ENCODE measurements around the gene ANKIB1.
"Not testable (repeated sequence)": the region's sequence is repeated elsewhere in the genome, so short reads cannot be mapped to it uniquely, and the experiment has no call there.

The ANKIB1 gene

GRCh38 chr7:92410162-92410561 lies 164.4 kb downstream of the ANKIB1 start:
- DNase-seq: not testable (repeated sequence)

- no peak for DNase-seq
Observed at GRCh38 chr7:92412745-92413144, 167.0 kb downstream of the ANKIB1 start.

DNA sequence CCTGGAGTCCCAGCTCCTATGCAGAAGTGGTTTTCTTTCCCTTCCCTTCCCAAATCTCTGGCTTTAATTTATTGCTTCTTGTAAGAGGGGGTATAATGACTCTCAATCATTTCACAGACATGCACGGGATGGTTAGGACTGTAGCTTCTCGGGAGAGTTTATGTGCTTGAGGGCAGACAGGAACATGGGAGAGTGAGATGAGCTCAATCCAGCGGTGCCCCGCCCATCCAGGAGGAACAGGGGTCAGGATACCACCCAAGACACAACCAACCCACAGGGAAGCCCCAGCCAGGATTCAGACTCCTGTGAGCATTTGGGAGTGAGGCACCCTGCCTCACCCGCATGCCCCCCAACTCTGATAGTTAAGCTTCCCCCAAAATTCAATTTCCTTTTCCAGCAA lies 167.8 kb downstream of the ANKIB1 start:
- DNase-seq: no peak

DNA sequence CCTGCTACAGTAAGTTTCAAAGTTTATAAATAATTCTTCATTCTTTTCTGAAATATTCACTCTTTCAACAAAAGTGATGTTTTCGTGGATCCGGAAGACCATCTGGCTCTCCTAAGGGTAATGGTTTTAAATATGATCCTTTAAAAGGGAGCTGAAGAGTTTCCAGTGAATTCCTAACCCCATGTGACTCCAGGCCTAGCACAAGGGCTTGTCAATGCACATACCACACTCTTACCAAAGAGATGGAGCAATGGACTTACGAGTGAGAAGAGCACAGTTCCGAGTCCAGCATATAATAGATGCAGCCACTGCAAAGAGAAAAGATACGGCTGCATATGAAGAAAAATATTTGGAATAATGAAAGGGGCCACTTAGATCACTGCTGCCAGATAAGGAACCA lies 169.5 kb downstream of the ANKIB1 start:
- DNase-seq: no peak

- DNase-seq: no peak
Observed at GRCh38 chr7:92417913-92418312, 172.1 kb downstream of the ANKIB1 start.

GRCh38 chr7:92421676-92422435 lies 176.1 kb downstream of the ANKIB1 start:
- DNase-seq: peak; percentile 36

DNA sequence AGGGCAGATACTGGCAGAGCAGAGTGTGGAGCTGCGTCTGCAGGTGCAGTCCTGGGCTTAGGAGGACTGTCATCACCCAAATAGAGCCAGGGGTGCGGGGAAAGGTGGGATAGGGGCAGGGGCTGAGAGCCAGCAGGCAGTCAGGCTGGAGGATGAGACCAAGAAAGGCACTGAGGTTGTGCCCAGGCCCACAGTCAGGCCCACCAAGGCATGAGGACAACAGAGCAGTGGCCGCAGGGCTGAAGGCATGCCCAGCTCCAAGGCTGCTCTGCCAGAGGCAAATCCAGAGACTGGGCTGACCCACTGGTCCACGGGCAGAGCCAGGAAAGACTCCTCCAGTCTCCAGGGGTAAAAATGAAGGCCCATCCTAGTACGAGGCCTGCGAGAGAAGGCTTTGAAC lies 177.2 kb downstream of the ANKIB1 start:
- DNase-seq: no peak

- no peak for DNase-seq
Observed at GRCh38 chr7:92423710-92424131, 177.9 kb downstream of the ANKIB1 start.

GRCh38 chr7:92425311-92425947 lies 179.7 kb downstream of the ANKIB1 start:
- no peak for DNase-seq

DNA sequence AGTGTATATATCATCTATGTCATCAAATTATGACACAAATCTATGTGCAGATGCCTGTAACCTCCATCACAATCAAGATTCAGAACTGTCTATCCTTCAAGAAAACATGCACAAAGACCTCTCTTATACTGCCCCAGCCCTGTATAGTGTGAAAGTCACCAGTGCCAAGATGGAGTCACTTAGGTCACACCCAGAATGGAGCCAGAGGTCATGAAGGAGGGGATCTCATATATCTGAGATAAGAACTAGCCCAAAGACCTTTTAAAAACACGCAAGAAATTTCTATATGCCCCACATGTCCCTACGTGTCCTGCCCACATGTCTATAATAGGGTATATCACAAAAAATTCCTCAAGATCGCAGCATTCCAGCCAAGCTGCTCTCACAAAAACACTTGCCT lies 181.4 kb downstream of the ANKIB1 start:
- no peak for DNase-seq

- no peak for DNase-seq
Observed at GRCh38 chr7:92432299-92432946, 186.6 kb downstream of the ANKIB1 start.

- DNase-seq: no peak
Observed at GRCh38 chr7:92433019-92433418, 187.2 kb downstream of the ANKIB1 start.

DNA sequence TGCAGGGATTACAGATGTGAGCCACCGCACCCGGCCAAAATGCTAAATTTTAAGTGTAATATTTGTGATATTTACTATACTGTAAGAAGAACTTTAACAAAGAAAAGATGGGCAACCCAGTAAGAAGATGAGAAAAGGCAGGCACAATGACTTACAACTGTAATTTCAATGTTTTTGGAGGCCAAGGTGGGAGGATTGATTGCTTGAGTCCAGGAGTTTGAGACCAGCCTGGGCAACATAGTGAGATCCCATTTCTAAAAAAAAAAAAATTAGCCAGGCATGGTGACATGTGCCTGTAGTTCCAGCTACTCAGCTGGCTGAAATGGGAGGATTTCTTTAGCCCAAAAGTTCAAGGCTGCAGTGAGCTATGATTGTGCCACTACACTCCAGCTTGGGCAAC lies 189.8 kb downstream of the ANKIB1 start:
- no peak for DNase-seq

DNA sequence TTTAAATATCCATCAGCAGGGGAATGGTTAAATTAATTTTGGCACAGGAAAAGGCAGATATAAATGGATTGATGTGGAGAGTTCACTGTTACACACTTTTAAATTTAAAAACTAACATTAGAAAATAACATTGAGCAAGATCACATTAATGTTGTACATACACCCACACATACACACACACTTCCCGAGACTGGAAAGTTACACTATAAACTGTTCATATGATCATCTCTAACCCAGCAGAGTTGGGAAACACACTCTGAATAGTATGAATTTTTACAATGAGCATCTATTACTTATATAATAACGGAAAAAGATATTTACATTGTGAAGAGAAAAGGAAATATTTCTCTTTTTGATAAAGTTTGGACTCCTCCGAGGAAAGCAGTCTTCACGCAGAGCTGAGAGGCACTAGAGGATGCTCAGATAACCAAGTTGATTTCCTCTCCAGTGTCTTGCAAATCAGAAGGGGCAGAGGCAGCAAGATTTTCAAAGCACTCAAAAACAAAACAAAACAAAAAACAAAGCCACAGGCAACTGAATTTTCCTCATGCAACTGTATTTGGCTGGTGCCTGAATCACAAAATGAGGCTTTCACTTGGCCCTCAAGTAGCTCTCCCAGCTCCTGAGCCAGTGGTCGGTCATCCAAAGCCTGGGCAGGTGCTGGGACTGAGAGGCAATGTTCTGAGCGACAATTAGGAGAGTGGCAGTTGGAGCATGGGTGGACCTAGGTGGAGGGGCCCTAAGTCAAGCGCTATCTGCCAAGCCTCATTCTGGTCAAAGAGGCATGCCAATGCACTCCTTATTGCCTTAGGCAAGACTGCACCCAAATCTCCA lies 191.1 kb downstream of the ANKIB1 start:
- DNase-seq: no peak

DNA sequence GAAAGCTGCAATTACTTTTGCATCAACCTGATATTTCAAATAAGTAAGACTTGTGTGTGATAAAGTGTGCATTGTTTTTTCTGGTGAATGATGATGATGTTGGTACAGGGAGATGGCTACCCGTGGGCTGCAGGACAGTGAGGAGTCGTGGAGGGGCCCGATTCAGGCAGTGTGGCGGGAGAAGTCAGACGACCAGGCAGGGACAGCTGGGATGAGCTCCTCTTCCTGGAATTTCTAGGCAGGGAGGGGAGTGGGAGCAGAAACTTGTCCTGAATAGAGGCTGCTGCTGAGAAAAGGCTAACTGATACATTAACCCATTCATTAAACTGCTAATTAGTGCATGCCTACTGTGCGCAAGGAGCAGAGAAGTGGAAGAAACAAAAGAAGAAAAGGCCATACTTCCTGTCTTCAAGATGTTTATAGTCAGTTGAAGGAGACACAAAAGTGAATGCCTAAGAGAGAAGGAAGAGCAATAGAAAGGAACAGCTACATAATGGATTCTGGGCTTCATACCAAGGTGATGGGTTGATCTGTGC lies 192.2 kb downstream of the ANKIB1 start:
- no peak for DNase-seq

- DNase-seq: not testable (repeated sequence)
Observed at GRCh38 chr7:92442720-92443119, 196.9 kb downstream of the ANKIB1 start.

GRCh38 chr7:92446869-92447344 lies 201.1 kb downstream of the ANKIB1 start:
- DNase-seq: no peak

GRCh38 chr7:92447345-92448204 lies 201.8 kb downstream of the ANKIB1 start, which contains the start of gene GATAD1:
Gene GATAD1, plus strand, starts transcription at chr7:92447482. Its CDS starts 248 bp downstream, at chr7:92447730.
- DNase-seq: peak; percentile 86

DNA sequence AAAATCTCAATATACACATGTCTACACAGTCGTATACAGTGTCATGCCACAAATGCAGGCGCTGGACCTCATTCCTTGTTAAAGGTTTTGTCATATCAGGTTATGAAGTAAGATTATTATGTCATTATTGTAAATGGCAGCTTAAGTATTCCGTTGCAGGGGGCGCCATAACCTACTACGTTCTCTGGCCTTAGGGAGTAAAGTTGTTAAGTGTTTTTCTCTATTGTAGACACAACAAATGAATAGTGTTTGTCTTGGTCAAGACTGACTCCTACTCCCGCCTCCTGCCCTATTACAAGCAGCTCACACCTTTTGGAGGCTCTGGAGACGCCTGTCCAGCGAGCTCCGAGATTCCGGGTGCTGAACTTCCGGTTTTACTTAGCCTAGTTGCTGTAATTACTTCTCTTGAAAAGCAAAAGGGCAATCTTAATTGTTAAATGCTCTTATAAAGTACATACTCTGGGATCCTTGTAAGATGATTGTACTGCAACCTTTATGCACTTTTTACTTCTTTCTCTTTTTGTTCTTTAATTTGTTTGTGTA lies 202.5 kb downstream of the ANKIB1 start:
- DNase-seq: no peak
